T-helper 1 cell (primary cell): Measurements from ENCODE around the gene CHCHD6.

Experiments
- DNase-seq, 5 donors: peaks; one replicate each; pipeline ENCODE4 v3.0.0-alpha.2; 2012 to 2020

The CHCHD6 gene

DNA sequence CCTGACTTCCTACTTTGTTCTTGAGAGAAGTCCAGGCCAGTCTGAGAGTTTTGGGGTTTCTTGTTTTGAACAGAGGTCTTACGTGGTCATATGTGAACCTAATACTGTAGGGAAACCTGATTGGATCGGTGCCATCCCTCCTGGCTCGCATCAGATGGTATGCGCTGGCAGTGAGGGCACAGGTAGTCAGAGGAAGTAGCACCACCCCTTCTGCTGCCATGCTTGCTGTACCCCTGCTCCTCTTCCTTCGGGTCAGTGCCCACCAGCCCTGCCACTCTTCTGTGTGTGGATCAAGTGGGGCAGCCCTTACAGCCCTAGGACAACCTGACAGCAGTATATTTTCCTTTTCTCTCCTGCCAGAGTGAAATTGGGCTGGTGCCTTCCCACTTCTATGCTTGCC is 39.7 kb downstream of the CHCHD6 start:
- DNase-seq = no peak

- DNase-seq = no peak
Measured at GRCh38 chr3:126745760-126746394, 41.8 kb downstream of the CHCHD6 start.

- no peak for DNase-seq
Measured at GRCh38 chr3:126746395-126747177, 42.5 kb downstream of the CHCHD6 start.

GRCh38 chr3:126747768-126748167 is 43.7 kb downstream of the CHCHD6 start:
- no peak for DNase-seq

DNA sequence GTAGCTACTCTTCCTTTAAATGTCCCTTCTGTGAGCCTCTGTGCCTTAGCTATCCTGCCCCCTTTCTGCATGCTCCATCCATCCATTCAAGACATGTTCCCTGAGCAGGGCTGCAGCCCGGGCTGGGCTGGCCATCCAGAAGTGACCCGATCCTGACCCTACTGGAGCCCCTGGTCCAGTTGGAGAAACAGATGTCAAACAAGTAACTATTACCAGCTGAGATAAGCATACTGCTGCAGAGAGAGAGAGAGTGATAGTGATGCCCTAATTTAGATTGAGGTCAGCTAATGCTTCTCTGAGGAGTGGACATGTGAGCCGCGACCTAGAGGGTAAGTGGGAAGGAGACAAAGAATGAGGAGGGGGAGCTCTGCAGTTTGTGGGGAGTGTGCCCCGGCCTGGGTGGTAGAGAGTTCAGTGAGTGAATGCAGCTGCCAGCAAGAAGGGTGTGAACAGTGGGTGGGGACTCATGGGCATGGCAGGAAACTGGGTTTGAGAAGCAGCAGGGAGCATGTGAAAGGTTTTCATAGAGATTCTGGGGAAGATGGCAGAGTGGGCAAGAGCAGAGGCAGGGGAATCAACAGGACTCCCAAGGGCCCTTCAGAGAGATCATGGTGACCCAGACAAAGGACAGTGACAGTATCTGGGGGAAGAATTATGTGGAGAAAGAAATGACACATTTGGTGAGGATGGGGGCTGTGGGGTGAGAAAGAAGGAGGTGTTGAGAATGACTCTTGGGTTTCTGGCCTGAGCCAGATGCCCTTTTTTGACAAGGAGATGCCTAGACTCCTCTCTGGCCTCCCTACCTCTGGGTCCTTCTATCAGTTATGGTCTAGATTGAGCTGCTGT is 44.9 kb downstream of the CHCHD6 start:
- no peak for DNase-seq

DNA sequence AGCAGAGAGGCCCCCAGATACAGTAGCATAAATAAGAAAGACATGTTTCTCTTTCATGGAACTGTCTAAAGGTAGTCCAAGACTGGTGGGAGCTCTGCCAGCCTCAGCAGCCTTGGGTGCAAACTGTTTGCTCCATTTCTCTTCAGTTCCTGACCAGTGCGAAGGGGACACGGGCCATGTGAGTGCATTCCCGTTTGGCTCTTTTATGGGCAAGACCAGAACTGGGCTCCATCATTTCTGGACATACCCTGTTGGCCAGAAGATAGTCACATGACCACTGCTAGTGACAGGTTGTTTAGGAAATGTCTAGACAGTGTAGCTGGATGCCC is 45.5 kb downstream of the CHCHD6 start:
- no peak for DNase-seq

GRCh38 chr3:126749931-126750755 is 46.1 kb downstream of the CHCHD6 start:
- no peak for DNase-seq

DNA sequence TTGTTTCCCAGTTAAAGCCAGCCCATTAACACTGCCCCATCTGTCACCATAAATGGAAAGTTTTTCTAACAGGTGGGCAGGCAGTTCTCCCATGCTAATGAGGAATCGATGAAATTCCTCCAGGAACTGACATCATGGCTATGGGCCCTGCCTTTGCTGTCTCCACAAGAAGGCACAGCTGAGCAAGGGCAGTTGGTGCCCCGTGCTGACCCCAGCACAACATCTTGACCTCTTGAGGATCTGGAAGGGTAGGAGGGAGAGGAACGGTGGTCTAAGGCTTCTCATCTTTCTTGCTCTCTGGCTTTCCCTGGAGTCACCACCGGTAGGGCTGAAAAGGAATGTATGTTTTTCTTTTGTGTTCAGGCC is 46.7 kb downstream of the CHCHD6 start:
- no peak for DNase-seq

DNA sequence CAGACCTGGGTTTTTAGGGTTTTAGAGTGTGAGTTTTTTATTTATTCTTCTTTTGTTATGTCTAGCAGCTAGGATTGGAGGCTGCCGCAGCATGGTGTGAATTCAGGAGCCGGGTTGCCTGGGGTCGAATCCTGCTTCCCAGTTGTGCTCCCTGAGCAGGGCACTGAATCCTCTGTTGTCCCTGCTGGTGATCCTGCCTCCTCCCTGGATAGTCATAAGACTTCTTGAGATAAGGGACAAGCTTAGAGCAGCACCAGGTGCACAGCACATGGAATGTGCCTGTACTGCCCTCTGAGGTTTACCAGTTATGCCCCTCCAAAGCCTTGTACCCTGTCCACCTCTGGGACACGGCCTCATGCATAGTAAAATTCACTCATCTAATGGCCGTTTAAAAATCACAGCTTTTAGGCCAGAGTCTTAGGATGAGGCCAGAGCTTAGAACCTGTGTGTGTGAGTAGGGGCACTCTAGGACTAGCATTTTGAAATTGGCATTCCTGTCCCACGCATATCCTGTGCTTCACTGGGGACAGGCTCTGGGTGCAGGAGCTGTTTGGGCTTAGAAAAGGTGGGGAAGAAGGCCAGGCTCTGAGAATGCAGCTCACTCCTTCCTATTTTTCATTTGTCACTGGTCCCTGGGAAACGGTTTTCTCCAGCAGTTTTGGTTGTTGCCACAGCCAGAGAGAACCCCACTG is 47.7 kb downstream of the CHCHD6 start:
- no peak for DNase-seq

DNA sequence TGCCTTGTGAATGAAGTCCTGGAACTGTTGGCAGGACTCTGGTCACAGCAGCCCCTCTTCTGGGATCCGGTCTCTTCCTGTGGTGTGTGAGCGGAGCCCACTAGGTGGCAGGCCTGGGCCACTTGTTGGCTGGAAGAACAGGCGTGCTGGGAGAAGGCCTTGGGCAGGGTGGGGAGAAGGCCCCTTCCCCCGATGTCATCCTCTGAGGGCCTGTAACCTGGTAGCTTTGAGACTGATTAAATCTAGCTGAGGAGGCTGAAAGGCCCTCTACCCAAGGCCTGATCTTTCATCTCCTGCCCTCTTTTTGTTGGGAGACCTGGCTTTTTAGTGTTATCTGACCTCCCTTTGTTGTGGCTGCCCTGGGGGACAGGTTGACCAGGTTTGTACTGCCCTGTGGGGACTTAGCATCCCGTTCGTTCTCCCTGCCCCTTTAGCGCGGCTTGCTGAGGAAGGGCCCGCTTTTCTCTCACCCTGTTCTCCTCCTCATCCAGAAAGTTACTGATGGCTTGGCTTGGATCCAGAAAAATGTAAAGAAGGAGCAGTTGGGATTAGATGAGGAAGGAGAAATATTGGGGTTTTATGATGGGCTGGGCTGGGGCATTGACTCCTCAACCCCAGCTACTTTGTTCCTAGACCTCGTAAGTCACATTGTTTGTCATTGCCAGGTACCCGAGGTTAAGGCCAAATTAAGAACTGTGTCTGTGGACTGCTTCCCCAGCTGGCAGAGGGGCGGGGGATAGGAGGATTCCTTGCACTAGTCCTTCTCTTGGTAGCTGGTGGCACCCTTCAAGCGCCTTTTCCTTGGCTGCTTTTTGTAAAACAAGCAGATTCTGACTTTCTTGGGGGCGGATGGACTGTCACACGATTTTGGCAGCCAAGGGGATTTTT is 48.5 kb downstream of the CHCHD6 start:
- DNase-seq = peak in 4 of 5 donors; percentile 5 to 47 (median 16)

GRCh38 chr3:126753191-126754160 is 49.4 kb downstream of the CHCHD6 start:
- no peak for DNase-seq

- no peak for DNase-seq
Measured at GRCh38 chr3:126755866-126756265, 51.8 kb downstream of the CHCHD6 start.

DNA sequence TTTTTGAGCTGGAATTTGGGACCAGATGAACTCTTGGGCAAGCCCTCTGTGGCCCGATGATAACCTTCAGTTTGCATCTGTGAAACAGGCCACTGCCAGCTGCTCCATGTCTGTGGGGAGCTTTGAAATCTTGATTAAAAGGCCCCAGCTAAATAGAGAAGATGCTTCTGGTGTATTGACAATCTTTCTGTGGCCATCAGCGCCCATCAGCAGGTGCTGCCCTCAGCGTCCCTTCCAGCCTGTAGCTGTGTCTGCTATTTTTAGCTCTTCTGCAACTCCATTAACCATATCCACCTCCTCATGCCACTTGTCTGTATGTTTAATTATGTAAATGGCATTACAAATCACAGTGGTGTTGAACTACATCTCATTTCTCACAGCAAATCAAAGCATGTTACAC is 54.0 kb downstream of the CHCHD6 start:
- no peak for DNase-seq

DNA sequence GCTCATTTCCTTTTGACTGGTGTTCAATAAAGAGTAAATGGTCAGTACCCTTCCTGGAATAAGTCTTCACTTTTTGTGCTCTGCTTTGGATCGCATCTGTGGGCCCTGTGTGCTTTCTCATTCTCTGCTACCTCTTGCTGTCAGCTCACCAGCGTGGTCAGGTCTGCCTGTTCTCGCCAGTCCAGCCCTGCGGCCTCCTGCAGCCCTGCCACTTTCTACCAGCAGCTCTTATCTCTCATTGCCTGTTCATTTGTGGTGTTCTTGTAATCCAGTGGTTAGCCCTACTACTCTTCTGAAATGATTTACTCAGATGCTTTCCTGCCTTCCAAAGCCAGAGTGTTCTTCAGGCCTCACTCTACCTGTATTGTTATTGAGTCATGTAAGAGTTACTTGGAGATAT is 54.8 kb downstream of the CHCHD6 start:
- DNase-seq = no peak

DNA sequence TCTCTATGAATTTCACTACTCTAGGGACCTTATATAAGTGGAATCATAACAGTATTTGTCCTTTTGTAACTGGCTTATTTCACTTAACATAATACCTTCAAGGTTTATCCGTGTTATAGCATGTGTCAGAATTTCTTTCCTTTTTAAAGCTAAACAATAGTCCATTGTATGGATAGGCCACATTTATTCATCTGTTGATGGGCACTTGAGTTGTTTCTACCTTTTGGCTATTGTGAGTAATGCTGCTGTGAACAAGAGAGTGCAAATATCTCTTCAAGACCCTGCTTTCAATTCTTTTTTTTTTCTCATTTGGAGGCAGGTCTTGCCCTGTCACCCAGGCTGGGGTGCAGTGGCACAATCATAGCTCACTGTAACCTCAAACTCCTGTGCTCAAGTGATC is 56.5 kb downstream of the CHCHD6 start:
- DNase-seq = no peak

DNA sequence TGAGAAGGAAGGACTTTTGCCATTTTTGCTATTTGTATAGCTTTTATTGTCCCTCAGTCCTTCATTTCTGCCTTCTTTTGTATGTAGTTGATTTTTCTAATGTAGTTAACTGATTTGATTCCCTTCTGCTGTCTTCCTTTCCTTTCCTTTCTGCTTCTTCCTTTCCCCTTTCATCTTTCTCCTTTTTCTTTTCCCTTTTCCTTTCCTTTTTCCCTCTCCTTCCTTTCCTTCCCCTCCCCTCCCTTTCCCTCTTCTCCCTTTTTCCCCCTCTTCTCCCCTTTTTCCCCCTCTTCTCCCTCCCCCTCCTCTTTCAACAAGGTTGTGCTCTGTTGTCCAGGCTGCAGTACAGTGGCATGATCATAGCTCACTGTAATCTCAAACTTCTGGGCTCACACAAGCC is 59.0 kb downstream of the CHCHD6 start:
- DNase-seq = no peak

DNA sequence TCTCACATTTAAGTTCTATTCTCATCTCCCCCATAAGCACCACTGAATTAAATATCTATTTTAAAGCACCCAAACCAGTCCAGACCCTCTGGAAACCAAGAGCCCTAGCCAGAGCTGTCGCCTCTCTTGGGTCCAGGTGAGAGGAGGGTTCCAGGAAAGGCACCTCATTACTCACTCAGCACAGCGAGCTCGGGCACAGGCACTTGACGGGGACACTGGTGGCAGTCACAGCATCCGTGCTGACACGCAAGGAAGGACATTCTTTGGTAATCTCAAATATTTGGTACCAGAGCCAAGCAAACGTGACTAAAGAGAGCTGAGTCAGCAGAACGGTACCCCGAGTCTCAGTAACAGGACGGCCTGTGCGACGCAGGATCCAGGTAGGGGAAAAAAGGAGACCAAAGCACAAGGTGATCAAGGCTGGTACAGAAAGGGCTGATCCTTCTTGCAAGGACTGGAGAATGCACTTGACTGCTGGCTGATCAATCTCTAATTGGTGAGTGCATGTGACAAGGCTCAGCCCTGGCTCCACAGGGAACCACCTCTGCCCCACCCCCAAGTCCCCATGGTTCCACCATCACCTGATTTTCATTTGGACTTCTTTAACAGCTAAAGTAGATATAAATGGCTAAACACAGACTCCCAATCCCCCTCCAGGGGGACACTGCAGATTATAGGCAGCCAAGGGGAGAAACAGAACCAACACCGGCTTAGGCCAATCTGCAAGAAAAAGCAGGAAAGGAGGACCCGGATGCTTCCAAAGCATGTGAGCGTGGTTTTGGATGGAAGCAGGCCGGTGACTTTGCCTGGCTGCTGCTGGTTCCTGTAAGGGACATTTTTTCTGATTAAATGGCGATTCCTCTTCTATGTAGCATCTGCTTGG is 61.4 kb downstream of the CHCHD6 start:
- no peak for DNase-seq

- no peak for DNase-seq
Measured at GRCh38 chr3:126766653-126767052, 62.6 kb downstream of the CHCHD6 start.

DNA sequence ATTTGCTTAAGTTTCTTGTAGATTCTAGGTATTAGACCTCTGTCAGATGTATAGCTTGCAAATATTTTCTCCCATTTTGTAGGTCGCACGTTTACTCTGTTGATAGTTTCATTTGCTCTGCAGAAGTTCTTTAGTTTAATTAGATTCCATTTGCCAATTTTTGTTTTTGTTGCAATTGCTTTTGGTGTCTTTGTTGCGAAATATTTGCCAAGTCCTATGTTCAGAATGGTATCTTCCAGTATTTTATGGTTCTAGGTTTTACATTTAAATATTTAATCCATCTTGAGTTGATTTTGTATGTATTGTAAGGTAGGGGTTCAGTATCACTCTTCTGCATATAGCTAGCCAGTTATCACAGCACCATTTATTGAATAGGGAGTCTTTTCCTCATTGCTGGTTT is 64.9 kb downstream of the CHCHD6 start:
- DNase-seq = no peak
